ENCODE results near the gene RBMS3.

GRCh38 chr3:29826712-29827111 lies 545.8 kb downstream of the RBMS3 start:
- TF ChIP-seq EZH2 (IDR thresholded peaks at IDR 0.05; ENCODE audit: borderline replicate concordance, low read depth, low read length, poor library complexity, severe bottlenecking) (no peak), CTCF (conservative IDR thresholded peaks at IDR 0.05; ENCODE audit: low read depth, low read length) (no peak)

Data from A673 (cell line).